WERI-Rb-1 (cell line): ENCODE measurements around the gene LHFPL2.
A peak's percentile ranks its signal among the peaks of the same experiment; 100 is the strongest.

Source experiments
- DNase-seq: peaks from one replicate; pipeline ENCODE4 v3.0.0-alpha.2; 2020
- H3K27ac ChIP-seq: fragments of 250-450 bp; sonication (Bioruptor Pico); 2 replicates; pipeline ENCODE4 v1.5.1; 2020; ENCODE audit warnings: mild to moderate bottlenecking, moderate library complexity
- H3K27me3 ChIP-seq: fragments of 250-450 bp; sonication (Bioruptor Pico); 2 replicates; pipeline ENCODE4 v1.5.1; 2021; ENCODE audit warnings: mild to moderate bottlenecking, low read depth, moderate library complexity; ENCODE audit not compliant: insufficient read depth, severe bottlenecking
- H3K36me3 ChIP-seq: fragments of 250-450 bp; sonication (Bioruptor Pico); 2 replicates; pipeline ENCODE4 v1.5.1; 2020; ENCODE audit warnings: mild to moderate bottlenecking, moderate library complexity
- H3K4me3 ChIP-seq: 2 replicates; pipeline ENCODE4 v1.5.1; 2011; ENCODE audit warnings: low read depth, mild to moderate bottlenecking, control low read depth, low read length
- H3K9me3 ChIP-seq: fragments of 250-450 bp; sonication (Bioruptor Pico); 2 replicates; pipeline ENCODE4 v1.5.1; 2021; ENCODE audit warnings: mild to moderate bottlenecking, moderate library complexity; ENCODE audit not compliant: severe bottlenecking
- TF ChIP-seq, protein P1 (sequence below): IDR thresholded peaks from 2 replicates; pipeline ENCODE4 v1.5.1; 2011; ENCODE audit warnings: low read depth, mild to moderate bottlenecking, control low read depth, inconsistent platforms, low read length

The LHFPL2 gene

GRCh38 chr5:78606241-78606640, 42.3 kb downstream of the LHFPL2 start:
- Histone ChIP-seq H3K4me3 (no peak overlapping the region), H3K27ac (no peak overlapping the region), H3K9me3 (no peaks in the 10 kb centered on the region), H3K36me3 (no peaks in the 10 kb centered on the region), H3K27me3 (no peaks in the 10 kb centered on the region)
- TF ChIP-seq, protein P1, sequence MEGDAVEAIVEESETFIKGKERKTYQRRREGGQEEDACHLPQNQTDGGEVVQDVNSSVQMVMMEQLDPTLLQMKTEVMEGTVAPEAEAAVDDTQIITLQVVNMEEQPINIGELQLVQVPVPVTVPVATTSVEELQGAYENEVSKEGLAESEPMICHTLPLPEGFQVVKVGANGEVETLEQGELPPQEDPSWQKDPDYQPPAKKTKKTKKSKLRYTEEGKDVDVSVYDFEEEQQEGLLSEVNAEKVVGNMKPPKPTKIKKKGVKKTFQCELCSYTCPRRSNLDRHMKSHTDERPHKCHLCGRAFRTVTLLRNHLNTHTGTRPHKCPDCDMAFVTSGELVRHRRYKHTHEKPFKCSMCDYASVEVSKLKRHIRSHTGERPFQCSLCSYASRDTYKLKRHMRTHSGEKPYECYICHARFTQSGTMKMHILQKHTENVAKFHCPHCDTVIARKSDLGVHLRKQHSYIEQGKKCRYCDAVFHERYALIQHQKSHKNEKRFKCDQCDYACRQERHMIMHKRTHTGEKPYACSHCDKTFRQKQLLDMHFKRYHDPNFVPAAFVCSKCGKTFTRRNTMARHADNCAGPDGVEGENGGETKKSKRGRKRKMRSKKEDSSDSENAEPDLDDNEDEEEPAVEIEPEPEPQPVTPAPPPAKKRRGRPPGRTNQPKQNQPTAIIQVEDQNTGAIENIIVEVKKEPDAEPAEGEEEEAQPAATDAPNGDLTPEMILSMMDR, result no peak
- no peak for DNase-seq

DNA sequence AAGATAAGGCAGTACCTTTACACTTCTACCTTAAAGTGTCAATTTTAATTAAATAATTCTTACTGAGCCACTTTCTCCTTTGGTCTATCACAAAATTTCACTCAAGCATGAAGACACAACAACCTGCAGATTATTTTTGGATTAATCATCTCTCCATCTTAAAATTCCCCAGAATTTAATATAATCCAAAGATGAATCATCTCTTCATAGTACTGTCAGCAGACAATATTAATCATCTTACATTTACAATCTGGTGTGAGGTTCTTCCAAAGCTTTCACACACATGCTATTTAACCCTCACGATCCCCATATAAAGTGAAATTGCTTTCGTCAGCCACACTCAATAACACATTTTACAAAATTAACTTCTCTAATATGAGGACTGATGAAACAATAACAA, 43.0 kb downstream of the LHFPL2 start:
- Histone ChIP-seq H3K4me3 (no peak overlapping the region), H3K27ac (no peak overlapping the region), H3K27me3 (no peaks in the 10 kb centered on the region), H3K9me3 (no peaks in the 10 kb centered on the region), H3K36me3 (no peaks in the 10 kb centered on the region)
- no peak for DNase-seq
- TF ChIP-seq, protein P1, result no peak

DNA sequence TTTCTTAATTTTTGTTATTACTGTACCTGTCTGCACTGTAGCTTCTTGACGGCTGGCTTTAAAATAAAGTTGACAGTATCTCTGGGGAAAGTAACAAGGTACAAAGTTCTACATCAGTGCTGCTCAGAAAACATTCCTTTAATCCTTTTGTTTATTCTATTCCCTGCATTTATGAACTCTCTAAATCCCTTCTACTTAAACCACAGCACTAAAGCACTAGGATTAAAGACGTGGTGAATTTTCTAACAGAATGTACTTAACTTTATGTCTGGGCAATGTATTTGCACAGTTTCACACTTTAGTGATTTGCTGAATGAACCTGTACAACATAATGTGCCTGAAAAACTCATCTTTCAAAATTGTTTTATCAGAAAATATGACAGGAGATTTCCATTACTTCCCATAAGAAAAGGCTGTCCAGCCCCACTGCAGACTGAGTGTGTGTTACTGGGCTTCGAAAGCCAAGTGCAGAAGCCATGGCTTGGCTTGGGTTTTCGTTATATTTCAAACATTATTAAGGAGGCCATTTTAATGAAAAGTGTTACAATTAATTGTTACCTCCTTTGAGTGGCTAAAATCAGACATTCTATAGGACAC, 43.8 kb downstream of the LHFPL2 start:
- Histone ChIP-seq H3K9me3 (no peaks in the 10 kb centered on the region), H3K4me3 (no peak overlapping the region), H3K36me3 (no peaks in the 10 kb centered on the region), H3K27me3 (no peaks in the 10 kb centered on the region), H3K27ac (peak overlapping the region; percentile 26; the same call in 1 of the 2 replicates)
- no peak for DNase-seq
- TF ChIP-seq, protein P1, result no peak

DNA sequence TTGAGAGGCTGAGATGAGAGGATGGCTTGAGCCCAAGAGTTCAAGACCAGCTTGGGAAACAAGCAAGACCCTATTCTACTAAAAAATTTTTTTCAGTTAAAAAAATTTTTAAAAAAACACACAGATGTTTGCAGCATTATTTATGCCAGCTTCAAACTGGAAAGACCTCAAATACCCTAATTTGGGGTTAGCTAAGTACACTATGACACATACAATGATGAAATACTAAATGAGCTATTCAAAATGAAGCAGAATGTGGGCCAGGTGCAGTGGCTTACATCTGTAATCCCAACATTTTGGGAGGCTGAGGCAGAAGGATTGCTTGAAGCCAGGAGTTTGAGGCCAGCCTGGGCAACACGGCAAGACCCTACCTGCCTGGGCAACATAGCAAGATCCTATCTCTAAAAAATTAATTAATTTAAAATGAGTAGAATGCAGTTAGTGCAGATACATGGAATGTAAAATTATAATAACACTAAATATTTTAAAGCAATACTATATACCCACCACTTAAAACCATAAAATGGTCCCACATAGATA, 44.9 kb downstream of the LHFPL2 start:
- Histone ChIP-seq H3K36me3 (no peaks in the 10 kb centered on the region), H3K9me3 (no peaks in the 10 kb centered on the region), H3K27ac (no peak overlapping the region), H3K27me3 (no peaks in the 10 kb centered on the region), H3K4me3 (no peak overlapping the region)
- TF ChIP-seq, protein P1, result no peak
- no peak for DNase-seq

DNA sequence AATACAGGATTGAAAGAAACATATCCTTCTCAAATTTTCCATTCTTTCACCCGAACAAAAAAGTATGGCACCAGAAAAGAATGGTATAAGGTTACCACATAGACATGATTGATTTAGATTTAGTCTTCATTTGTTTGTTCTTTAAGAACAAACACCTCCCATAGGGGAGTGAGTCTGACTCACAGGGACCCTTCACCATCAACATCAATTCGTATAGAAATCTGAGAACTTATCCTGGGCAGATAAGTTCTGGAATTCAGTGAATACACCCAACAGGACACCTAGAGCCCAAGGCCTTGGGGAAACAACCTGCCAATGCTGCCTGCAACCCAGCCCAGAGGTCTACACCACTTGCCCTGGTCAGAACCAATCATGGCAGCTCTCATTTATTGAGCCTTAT, 46.2 kb downstream of the LHFPL2 start:
- Histone ChIP-seq H3K9me3 (no peaks in the 10 kb centered on the region), H3K4me3 (no peak overlapping the region), H3K36me3 (peaks cover 2% of the 10 kb centered on the region; the same call in 1 of the 2 replicates), H3K27me3 (no peaks in the 10 kb centered on the region), H3K27ac (no peak overlapping the region)
- DNase-seq, result no peak
- TF ChIP-seq, protein P1, result no peak
